OCI-LY7 (cell line): ENCODE data around the gene LAYN. TPM values are rescaled to one million over a fixed set of nuclear protein-coding genes. Genes with fewer than 3 reads are reported as not detected.

Experiments
- BruUV-seq: library from RNA; stranded (reverse); fragments of 400-500 nt; replicated peaks from 2 replicates; lab custom pipeline; 2021; lab: Mats Ljungman, UMichigan
- CTCF ChIA-PET: fragments of 300-600 bp; sonication (Branson Sonifier 250); formaldehyde crosslinking; loops from one replicate; lab custom pipeline; 2022; ENCODE audit warnings: antibody characterized with exemption; ENCODE audit not compliant: unreplicated experiment; lab: Charles Lee
- POLR2A ChIA-PET: fragments of 300-600 bp; sonication (Branson Sonifier 250); formaldehyde crosslinking; loops from one replicate; lab custom pipeline; 2022; ENCODE audit warnings: antibody characterized with exemption; lab: Charles Lee
- DNase-seq: peaks from one replicate; pipeline ENCODE4 v3.0.0-alpha.2; 2015; ENCODE audit warnings: low spot score
- H2AFZ ChIP-seq: fragments of 200-600 bp; sonication (generic), shearing (Covaris generic); 2 replicates; pipeline ENCODE4 v1.6.1; 2014; ENCODE audit warnings: mild to moderate bottlenecking, antibody characterized with exemption, low read length, moderate library complexity
- H3K27ac ChIP-seq: fragments of 200-600 bp; sonication (generic); 2 replicates; pipeline ENCODE4 v1.5.1; 2014; ENCODE audit warnings: mixed run types, low read depth, mild to moderate bottlenecking, moderate library complexity, low read length, inconsistent platforms; ENCODE audit not compliant: poor library complexity, severe bottlenecking
- H3K36me3 ChIP-seq: fragments of 200-600 bp; sonication (generic); 2 replicates; pipeline ENCODE4 v1.6.1; 2014; ENCODE audit warnings: mild to moderate bottlenecking, antibody characterized with exemption, low read length, moderate library complexity, mixed read lengths; ENCODE audit not compliant: insufficient read depth
- H3K4me1 ChIP-seq: fragments of 200-600 bp; sonication (generic); 2 replicates; pipeline ENCODE4 v1.5.1; 2014; ENCODE audit warnings: mild to moderate bottlenecking, low read length; ENCODE audit not compliant: insufficient read depth, poor library complexity, severe bottlenecking
- H3K4me2 ChIP-seq: fragments of 200-600 bp; sonication (generic); 2 replicates; pipeline ENCODE4 v1.6.1; 2014; ENCODE audit warnings: mild to moderate bottlenecking, low read length
- H3K4me3 ChIP-seq: fragments of 200-600 bp; sonication (generic); 2 replicates; pipeline ENCODE4 v1.5.1; 2014; ENCODE audit warnings: mild to moderate bottlenecking, low read depth, low read length; ENCODE audit not compliant: poor library complexity, severe bottlenecking
- H3K79me2 ChIP-seq: fragments of 200-600 bp; sonication (generic); 2 replicates; pipeline ENCODE4 v1.6.1; 2016; ENCODE audit warnings: low read depth, mild to moderate bottlenecking, low read length, moderate library complexity, mixed read lengths; ENCODE audit not compliant: insufficient read depth
- H3K9me2 ChIP-seq: fragments of 200-600 bp; sonication (generic); 2 replicates; pipeline ENCODE4 v1.6.1; 2016; ENCODE audit warnings: mild to moderate bottlenecking, low read length, mixed read lengths; ENCODE audit not compliant: insufficient read depth
- H3K9me3 ChIP-seq: fragments of 200-600 bp; sonication (generic); 2 replicates; pipeline ENCODE4 v1.6.1; 2014; ENCODE audit warnings: mild to moderate bottlenecking, mixed run types, low read length, mixed read lengths
- H4K20me1 ChIP-seq: fragments of 200-600 bp; sonication (generic); 2 replicates; pipeline ENCODE4 v1.6.1; 2014; ENCODE audit warnings: mild to moderate bottlenecking, antibody characterized with exemption, low read length, moderate library complexity, mixed read lengths; ENCODE audit not compliant: insufficient read depth
- EZH2phosphoT487 ChIP-seq: fragments of 200-600 bp; sonication (generic); IDR thresholded peaks from 2 replicates; pipeline ENCODE4 v1.6.1; 2018; ENCODE audit warnings: low read depth, borderline replicate concordance, mild to moderate bottlenecking, mixed run types, antibody characterized with exemption, low read length, moderate library complexity, mixed read lengths
- intact Hi-C: fragments of 100-400 bp; cut with micrococcal nuclease; formaldehyde crosslinking; loops from one replicate; pipeline ENCODE4 v1.10.0; 2022; ENCODE audit not compliant: unreplicated experiment
- total RNA-seq, 2 experiments: library from RNA; depleted of rRNA in 1 of 2; stranded (reverse); fragments of >200 nt in 1 of 2; shearing (Covaris generic) in 1 of 2; gene quantifications; 2 replicates each; pipeline ENCODE4 v1.2.3, GENCODE V29; 2014 to 2022
- TF ChIP-seq, protein P1 (sequence below): fragments of 200-600 bp; sonication (generic); conservative IDR thresholded peaks from 2 replicates; pipeline ENCODE4 v1.5.1; 2014; ENCODE audit warnings: mild to moderate bottlenecking, antibody characterized with exemption, low read length, moderate library complexity, mixed read lengths

LAYN gene
- total RNA-seq, 2 experiments from 2014 or later, result not detected

- intact Hi-C loops, result no loop called here
- no peak overlapping the region for H2AFZ ChIP-seq
- ChIA-PET CTCF (no interaction called here), POLR2A (no interaction called here)
- H3K4me1 ChIP-seq, result no peaks in the 10 kb centered on the region
- no peaks in the 10 kb centered on the region for H4K20me1 ChIP-seq
- no peak for TF ChIP-seq EZH2phosphoT487
- TF ChIP-seq, protein P1, sequence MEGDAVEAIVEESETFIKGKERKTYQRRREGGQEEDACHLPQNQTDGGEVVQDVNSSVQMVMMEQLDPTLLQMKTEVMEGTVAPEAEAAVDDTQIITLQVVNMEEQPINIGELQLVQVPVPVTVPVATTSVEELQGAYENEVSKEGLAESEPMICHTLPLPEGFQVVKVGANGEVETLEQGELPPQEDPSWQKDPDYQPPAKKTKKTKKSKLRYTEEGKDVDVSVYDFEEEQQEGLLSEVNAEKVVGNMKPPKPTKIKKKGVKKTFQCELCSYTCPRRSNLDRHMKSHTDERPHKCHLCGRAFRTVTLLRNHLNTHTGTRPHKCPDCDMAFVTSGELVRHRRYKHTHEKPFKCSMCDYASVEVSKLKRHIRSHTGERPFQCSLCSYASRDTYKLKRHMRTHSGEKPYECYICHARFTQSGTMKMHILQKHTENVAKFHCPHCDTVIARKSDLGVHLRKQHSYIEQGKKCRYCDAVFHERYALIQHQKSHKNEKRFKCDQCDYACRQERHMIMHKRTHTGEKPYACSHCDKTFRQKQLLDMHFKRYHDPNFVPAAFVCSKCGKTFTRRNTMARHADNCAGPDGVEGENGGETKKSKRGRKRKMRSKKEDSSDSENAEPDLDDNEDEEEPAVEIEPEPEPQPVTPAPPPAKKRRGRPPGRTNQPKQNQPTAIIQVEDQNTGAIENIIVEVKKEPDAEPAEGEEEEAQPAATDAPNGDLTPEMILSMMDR, result no peak
- H3K9me2 ChIP-seq, result no peaks in the 10 kb centered on the region
- H3K4me3 ChIP-seq, result no peak overlapping the region
- no peak for DNase-seq
- no peaks in the 10 kb centered on the region for H3K9me3 ChIP-seq
- no TSS peak for BruUV-seq
- no peaks in the 10 kb centered on the region for H3K36me3 ChIP-seq
- H3K4me2 ChIP-seq, result no peak overlapping the region
- H3K27ac ChIP-seq, result no peak overlapping the region
- H3K79me2 ChIP-seq, result no peaks in the 10 kb centered on the region
Measured at GRCh38 chr11:111531687-111532364, 8.7 kb upstream of the LAYN start.

DNA sequence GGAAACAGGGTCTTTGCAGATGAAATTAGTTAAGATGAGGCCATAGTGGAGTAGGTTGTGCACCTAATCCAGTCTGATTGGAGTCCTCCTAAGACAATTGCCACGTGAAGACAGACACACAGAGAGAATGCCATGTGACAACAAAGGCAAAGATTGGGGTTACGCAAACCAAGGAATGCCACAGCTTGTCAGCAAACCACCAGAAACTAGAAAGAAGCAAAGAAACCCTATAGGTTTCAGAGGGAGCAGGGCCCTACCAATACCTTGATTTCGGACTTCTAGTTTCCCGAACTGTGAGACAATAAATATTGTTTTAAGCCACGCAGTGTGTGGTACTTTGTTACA, 8.2 kb upstream of the LAYN start:
- no peak overlapping the region for H3K4me2 ChIP-seq
- TF ChIP-seq, protein P1, result no peak
- no peak for TF ChIP-seq EZH2phosphoT487
- H3K4me3 ChIP-seq, result no peak overlapping the region
- ChIA-PET POLR2A (no interaction called here), CTCF (no interaction called here)
- DNase-seq, result no peak
- intact Hi-C loops, result no loop called here
- H2AFZ ChIP-seq, result no peak overlapping the region
- H3K9me2 ChIP-seq, result no peaks in the 10 kb centered on the region
- no peaks in the 10 kb centered on the region for H3K4me1 ChIP-seq
- H3K27ac ChIP-seq, result no peak overlapping the region
- no TSS peak for BruUV-seq
- no peaks in the 10 kb centered on the region for H3K36me3 ChIP-seq
- no peaks in the 10 kb centered on the region for H3K79me2 ChIP-seq
- H3K9me3 ChIP-seq, result no peaks in the 10 kb centered on the region
- no peaks in the 10 kb centered on the region for H4K20me1 ChIP-seq

- Histone ChIP-seq H3K4me3 (no peak overlapping the region), H3K79me2 (no peaks in the 10 kb centered on the region), H3K4me1 (no peaks in the 10 kb centered on the region), H3K4me2 (no peak overlapping the region), H3K27ac (no peak overlapping the region), H3K36me3 (no peaks in the 10 kb centered on the region), H2AFZ (no peak overlapping the region), H3K9me3 (no peaks in the 10 kb centered on the region), H4K20me1 (no peaks in the 10 kb centered on the region), H3K9me2 (no peaks in the 10 kb centered on the region)
- CTCF ChIA-PET, result no interaction called here
- no TSS peak for BruUV-seq
- TF ChIP-seq, protein P1, result no peak
- TF ChIP-seq EZH2phosphoT487, result no peak
- DNase-seq, result no peak
- intact Hi-C loops, result no loop called here
- POLR2A ChIA-PET, result interaction anchor here (0.6 kb wide), 1 partner anchor 71 kb away, joined by 3 read pairs; no protein-coding TSS in a partner anchor
Measured at GRCh38 chr11:111535281-111535680, 5.2 kb upstream of the LAYN start.
